ENCODE data around the gene GRM7.

The GRM7 gene

DNA sequence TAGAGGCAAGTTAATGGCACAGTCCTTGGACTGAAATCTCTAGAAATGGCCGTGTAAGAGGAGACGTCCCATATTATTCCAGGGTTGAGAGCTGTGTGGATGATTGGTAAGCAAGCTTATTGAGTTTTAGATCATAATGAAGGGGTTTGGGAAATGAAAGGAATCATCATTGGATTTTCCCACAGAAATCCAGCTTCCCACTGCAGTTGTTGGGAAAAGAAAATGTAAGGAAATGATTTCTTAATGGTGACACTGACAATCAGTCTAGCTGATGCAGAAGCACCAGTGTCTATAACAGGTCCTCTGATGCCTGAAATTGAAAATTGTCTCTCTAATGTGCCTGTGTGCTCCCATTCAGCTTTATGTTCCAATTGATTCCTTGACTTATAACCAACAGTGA, 728.6 kb downstream of the GRM7 start:
- no peaks in the 10 kb centered on the region for H3K27me3 Mint-ChIP-seq
- no peak for DNase-seq

DNA sequence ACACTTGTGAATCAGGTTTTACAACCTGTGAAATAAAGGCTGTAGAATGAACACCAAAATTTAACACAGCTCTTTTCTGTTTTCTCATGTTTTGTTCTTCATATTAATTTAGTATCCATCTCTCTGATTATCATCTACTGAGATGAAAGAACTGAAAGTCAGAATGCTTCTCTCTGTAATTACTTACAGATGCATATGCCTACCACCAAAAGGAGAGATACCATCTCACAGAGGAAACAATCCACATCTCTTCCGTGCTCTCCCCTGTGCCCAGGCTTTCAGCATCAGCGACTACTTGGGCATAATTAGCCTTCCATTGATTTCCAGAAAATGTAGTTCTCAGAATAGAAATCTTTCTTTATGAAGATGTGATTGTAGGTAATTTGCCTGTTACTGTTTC, 741.4 kb downstream of the GRM7 start:
- Mint-ChIP-seq H3K27me3 (no peaks in the 10 kb centered on the region), H3K27ac (no peak overlapping the region), H3K9me3 (no peaks in the 10 kb centered on the region), H3K4me3 (no peak overlapping the region), H3K4me1 (no peaks in the 10 kb centered on the region)
- DNase-seq: no peak
- no peak for ATAC-seq

More for the DNA sequence above, 728.6 kb downstream of the GRM7 start:
- no peaks in the 10 kb centered on the region for H3K9me3 Mint-ChIP-seq
- no peak overlapping the region for H3K4me3 Mint-ChIP-seq
- no peaks in the 10 kb centered on the region for H3K4me1 Mint-ChIP-seq
- no peak overlapping the region for H3K27ac Mint-ChIP-seq
- no peak for ATAC-seq

DNA sequence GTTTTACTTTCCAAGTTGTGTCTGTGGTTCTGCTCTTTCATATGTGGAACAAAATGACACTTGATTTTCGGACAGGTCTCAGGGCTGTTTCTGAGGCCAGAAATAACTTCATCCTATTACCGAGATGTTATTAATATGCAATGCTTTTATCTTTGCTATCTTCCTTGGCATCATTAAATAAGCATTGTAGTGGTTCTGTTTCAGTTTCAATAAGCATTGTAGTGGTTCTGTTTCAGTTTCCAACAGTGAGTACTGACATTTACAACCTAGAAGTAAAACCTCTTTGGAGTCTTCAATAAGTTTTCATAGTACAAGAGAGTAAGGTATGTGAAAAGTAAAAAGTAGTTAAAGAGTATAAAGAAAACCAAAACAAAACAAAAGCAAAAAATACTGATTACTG, 746.2 kb downstream of the GRM7 start:
- Mint-ChIP-seq H3K27ac (no peak overlapping the region), H3K4me1 (no peaks in the 10 kb centered on the region), H3K27me3 (peaks cover 18% of the 10 kb centered on the region), H3K4me3 (no peak overlapping the region), H3K9me3 (no peaks in the 10 kb centered on the region)
- DNase-seq: no peak
- ATAC-seq: no peak

DNA sequence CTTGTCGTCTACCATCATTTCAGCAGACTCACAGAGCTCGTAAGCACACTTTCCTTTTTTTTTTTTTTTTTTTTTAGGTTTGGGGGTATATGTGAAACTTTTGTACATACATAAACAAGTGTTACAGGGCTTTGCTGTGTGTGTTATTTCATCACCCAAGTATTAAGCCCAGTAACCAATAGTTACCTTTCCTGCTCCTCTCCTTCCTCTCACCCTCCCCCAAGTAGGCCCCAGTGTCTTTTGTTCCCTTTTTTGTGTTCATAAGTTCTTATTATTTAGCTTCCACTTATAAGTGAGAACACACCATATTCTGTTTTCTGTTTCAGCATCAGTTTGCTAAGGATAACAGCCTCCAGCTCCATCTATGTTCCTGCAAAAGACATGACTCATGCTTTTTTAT, 746.8 kb downstream of the GRM7 start:
- no peak overlapping the region for H3K27ac Mint-ChIP-seq
- ATAC-seq (no peak), DNase-seq (no peak)
- H3K27me3 Mint-ChIP-seq: peaks cover 18% of the 10 kb centered on the region
- no peaks in the 10 kb centered on the region for H3K4me1 Mint-ChIP-seq
- no peak overlapping the region for H3K4me3 Mint-ChIP-seq
- no peaks in the 10 kb centered on the region for H3K9me3 Mint-ChIP-seq

DNA sequence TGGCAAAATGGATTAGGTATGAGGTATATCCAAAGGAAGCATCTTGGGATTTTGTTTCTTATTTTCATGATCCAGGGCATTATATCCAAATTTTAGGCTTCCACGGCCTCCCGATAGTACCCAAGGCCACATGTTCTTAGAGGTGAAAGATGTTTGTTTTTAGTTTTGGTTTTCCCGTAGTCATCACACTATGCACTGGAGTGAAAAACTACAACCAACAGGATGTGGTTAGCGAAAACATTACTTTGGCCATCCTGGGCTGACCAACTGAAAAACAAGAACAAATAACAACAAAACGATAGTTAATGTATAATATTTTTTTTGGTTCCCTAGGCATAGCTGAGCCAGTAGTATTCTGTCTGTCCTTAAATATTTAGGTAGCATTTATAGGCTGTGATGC, 749.7 kb downstream of the GRM7 start:
- H3K27ac Mint-ChIP-seq: no peak overlapping the region
- H3K9me3 Mint-ChIP-seq: no peaks in the 10 kb centered on the region
- H3K27me3 Mint-ChIP-seq: peaks cover 18% of the 10 kb centered on the region
- no peak overlapping the region for H3K4me3 Mint-ChIP-seq
- no peaks in the 10 kb centered on the region for H3K4me1 Mint-ChIP-seq
- DNase-seq (no peak), ATAC-seq (no peak)

DNA sequence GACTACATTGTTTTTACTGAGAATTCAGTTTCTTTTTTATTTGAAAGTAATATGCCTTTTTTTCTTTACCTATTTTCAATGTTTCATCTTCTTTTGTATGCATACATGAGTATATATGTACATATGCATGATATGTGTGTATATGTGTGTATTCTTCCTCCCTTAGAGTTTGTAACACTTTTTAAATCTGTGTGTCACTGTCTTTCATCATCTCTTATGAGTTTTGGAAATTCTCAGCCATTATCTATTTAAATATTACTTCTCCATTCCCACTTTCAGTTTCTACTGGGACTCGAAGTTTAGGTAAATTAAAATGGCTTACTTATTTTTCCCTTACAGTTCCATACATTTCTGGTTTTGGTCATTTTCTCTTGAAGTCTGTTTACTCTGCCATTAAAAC, 754.1 kb downstream of the GRM7 start:
- H3K4me1 Mint-ChIP-seq: no peaks in the 10 kb centered on the region
- no peak for DNase-seq
- H3K27me3 Mint-ChIP-seq: peaks cover 9% of the 10 kb centered on the region
- no peak overlapping the region for H3K4me3 Mint-ChIP-seq
- ATAC-seq: no peak
- no peaks in the 10 kb centered on the region for H3K9me3 Mint-ChIP-seq
- peak overlapping the region in 1 of 2 donors; percentile 19 for H3K27ac Mint-ChIP-seq

DNA sequence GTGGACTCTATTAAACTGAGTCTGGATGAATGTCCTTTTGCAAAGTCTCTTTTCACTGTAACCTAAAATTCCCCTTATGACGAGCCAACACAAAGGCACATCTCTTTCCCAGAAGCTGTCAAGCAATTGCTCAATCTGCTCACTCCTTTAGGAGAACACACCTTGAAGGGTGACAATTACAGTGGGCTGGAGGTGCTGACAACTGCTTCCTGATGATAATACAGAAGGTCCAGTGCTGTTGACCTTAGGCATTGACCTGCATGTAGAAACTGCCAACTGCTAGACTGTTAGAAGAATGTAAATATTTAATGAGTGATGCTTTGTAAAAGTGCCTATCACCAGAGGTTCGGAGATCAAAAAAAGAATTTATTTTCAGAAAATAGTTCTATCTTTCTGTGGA, 757.7 kb downstream of the GRM7 start:
- Mint-ChIP-seq H3K9me3 (no peaks in the 10 kb centered on the region), H3K27me3 (peaks cover 9% of the 10 kb centered on the region), H3K4me1 (no peaks in the 10 kb centered on the region), H3K4me3 (no peak overlapping the region), H3K27ac (no peak overlapping the region)
- ATAC-seq: no peak
- no peak for DNase-seq

DNA sequence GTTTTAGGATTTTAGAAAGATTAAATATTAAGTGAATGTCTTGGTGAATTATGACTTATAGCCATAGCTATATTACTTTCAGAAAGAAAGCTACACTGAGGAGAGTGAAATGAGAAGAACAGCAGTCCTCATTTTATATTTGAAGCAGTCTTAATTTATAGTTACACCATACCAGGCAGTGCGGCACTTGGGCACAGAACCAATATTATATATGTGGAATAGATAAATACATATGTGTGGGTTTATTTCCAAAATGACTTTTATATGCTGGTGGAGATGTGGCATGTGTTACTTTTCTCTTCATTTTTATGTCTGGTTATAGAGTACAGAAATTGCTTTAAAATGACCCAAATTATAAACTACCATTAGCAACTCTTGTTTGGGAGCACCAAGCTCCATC, 759.5 kb downstream of the GRM7 start:
- ATAC-seq (no peak), DNase-seq (no peak)
- no peak overlapping the region for H3K4me3 Mint-ChIP-seq
- H3K4me1 Mint-ChIP-seq: no peaks in the 10 kb centered on the region
- H3K27me3 Mint-ChIP-seq: peaks cover 9% of the 10 kb centered on the region
- H3K27ac Mint-ChIP-seq: no peak overlapping the region
- H3K9me3 Mint-ChIP-seq: no peaks in the 10 kb centered on the region

DNA sequence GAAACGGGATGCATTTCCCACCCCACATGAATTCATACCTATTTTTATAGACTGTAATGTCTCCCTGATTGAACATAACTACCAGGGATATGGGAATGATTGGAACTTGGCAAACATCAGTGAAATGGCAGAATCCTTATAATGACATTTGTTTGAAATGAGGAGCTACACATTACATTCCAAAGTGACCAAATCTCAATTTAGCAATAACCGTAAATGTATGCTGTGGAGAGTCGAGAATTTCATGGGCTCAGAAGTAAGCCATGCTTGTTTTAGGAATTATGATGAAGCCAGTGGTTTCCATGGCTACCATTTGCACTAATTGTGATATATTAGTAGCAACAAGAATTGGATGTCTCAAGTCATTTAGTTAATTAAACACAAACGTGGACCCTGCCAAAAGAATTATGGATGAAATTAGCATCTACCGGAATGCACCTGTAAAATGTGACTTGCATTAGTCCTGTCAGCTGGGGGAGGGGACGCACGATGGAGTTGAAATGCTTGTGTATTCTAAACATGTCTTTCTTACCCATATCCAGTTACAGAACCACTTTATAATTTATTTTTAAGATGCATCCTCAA, 760.2 kb downstream of the GRM7 start:
- no peak overlapping the region for H3K4me3 Mint-ChIP-seq
- no peak for ATAC-seq
- H3K9me3 Mint-ChIP-seq: no peaks in the 10 kb centered on the region

DNA sequence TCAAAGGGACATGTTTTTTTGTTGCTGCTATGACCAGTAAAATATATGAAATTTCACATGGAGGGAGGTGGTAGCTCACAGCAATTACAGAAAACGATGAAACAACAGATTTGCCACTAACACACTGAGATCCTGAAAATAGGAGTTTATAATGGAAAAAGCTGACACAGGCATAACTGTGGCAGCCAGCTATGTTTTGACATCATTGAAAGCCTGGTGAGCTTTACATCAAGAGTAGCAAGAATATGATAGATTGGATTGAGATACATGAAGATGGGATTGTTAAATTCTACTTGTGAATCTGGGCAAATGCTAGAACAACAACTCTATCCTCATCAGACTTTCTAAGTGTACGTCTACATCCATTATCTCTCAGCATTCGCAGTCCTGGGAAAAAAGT, 760.7 kb downstream of the GRM7 start:
- peaks cover 9% of the 10 kb centered on the region for H3K27me3 Mint-ChIP-seq
- H3K4me1 Mint-ChIP-seq: no peaks in the 10 kb centered on the region
- H3K9me3 Mint-ChIP-seq: no peaks in the 10 kb centered on the region
- ATAC-seq: no peak
- no peak overlapping the region for H3K27ac Mint-ChIP-seq
- no peak for DNase-seq
- no peak overlapping the region for H3K4me3 Mint-ChIP-seq

More for the DNA sequence above, 760.2 kb downstream of the GRM7 start:
- Mint-ChIP-seq H3K4me1 (no peaks in the 10 kb centered on the region), H3K27ac (no peak overlapping the region), H3K27me3 (peaks cover 9% of the 10 kb centered on the region)
- no peak for DNase-seq

GRCh38 chr3:7625021-7625420, 764.1 kb downstream of the GRM7 start:
- H3K9me3 Mint-ChIP-seq: no peaks in the 10 kb centered on the region
- no peak overlapping the region for H3K27ac Mint-ChIP-seq
- no peak for DNase-seq
- ATAC-seq: no peak
- no peak overlapping the region for H3K4me3 Mint-ChIP-seq
- no peaks in the 10 kb centered on the region for H3K27me3 Mint-ChIP-seq
- no peaks in the 10 kb centered on the region for H3K4me1 Mint-ChIP-seq

GRCh38 chr3:7630351-7630911, 769.5 kb downstream of the GRM7 start:
- ATAC-seq (no peak), DNase-seq (no peak)
- no peaks in the 10 kb centered on the region for H3K27me3 Mint-ChIP-seq
- no peak overlapping the region for H3K4me3 Mint-ChIP-seq
- H3K9me3 Mint-ChIP-seq: no peaks in the 10 kb centered on the region
- no peaks in the 10 kb centered on the region for H3K4me1 Mint-ChIP-seq
- no peak overlapping the region for H3K27ac Mint-ChIP-seq

GRCh38 chr3:7630925-7631324, 770.0 kb downstream of the GRM7 start:
- Mint-ChIP-seq H3K4me3 (no peak overlapping the region), H3K27me3 (no peaks in the 10 kb centered on the region), H3K9me3 (no peaks in the 10 kb centered on the region), H3K27ac (no peak overlapping the region), H3K4me1 (no peaks in the 10 kb centered on the region)
- DNase-seq (no peak), ATAC-seq (no peak)

DNA sequence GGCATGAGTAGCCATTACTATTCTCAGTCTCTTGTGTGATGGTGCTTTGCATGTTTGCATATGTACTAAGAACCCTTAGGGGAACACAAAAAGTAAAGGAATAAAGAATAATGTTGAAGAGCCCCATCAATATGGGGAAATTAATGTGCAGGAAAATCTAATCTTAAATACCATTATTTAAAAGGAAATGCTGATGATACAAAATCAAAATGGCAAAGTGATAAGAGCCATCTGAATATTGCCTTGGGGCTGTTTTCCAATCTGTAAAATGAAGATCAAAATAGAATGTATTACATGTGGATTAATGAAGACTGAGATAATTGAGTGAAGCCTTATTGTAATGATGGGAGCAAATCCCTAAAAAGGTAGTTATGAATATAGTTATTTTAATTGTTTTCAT, 771.4 kb downstream of the GRM7 start:
- Mint-ChIP-seq H3K9me3 (no peaks in the 10 kb centered on the region), H3K27me3 (no peaks in the 10 kb centered on the region)

GRCh38 chr3:7637694-7638093, 776.8 kb downstream of the GRM7 start:
- Mint-ChIP-seq H3K4me3 (no peak overlapping the region), H3K27me3 (no peaks in the 10 kb centered on the region), H3K4me1 (no peaks in the 10 kb centered on the region), H3K27ac (no peak overlapping the region), H3K9me3 (peaks cover 4 to 6% of the 10 kb centered on the region in 2 donors)
- ATAC-seq (no peak), DNase-seq (no peak)

More for the DNA sequence above, 771.4 kb downstream of the GRM7 start:
- no peaks in the 10 kb centered on the region for H3K4me1 Mint-ChIP-seq
- no peak overlapping the region for H3K27ac Mint-ChIP-seq
- DNase-seq: no peak
- ATAC-seq: no peak
- no peak overlapping the region for H3K4me3 Mint-ChIP-seq

DNA sequence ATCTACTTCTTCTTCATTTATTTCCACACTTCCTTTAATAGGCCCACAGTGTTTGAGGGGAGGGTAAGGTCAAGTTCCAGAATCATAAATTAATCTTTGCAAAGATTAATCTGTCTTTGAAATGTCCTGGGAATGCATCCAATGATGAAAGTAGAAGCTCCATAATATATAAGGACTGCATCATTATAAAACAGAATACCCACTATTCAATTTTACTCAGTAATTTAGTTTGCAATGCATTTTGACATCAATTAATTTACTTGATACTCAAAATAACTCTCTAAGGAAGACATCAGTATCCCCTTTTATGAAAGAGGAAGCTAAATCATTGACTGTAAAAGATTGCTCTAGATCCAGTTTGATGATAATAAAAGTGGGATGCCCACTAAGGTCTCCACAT, 777.2 kb downstream of the GRM7 start:
- Mint-ChIP-seq H3K9me3 (peaks cover 4 to 6% of the 10 kb centered on the region in 2 donors), H3K27ac (no peak overlapping the region), H3K4me1 (no peaks in the 10 kb centered on the region), H3K4me3 (no peak overlapping the region), H3K27me3 (no peaks in the 10 kb centered on the region)
- ATAC-seq (no peak), DNase-seq (no peak)

DNA sequence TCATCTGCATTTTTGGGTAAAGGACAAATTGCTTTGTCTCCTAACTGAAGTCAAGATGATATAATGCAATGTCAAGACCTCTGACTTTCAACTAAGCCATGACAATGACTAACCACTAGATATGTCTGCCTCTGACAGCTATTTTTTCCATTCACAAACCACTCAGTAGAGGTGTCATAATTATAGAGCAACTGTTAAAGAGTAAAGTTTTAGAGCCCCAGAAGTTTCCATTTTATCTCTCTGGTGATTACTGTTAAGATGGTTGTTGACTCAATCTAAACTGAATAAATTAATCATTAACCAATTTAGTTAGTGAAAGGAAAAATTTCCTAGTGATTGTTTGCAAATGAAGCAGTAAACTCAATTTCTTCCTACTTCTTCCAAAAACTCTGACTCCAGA, 779.9 kb downstream of the GRM7 start:
- Mint-ChIP-seq H3K9me3 (peaks cover 4 to 6% of the 10 kb centered on the region in 2 donors), H3K27ac (no peak overlapping the region), H3K4me1 (no peaks in the 10 kb centered on the region), H3K4me3 (no peak overlapping the region), H3K27me3 (no peaks in the 10 kb centered on the region)
- ATAC-seq (no peak), DNase-seq (no peak)

Data from stimulated activated naive CD8-positive, alpha-beta T cell treated with anti-CD3 and anti-CD28 coated beads, Interleukin-15, amount 100 ng/mL, for 72 hours (primary cell).